Small intestine (tissue), 7 donors: ENCODE data around the gene OGFR. TPM values are rescaled to one million over a fixed set of nuclear protein-coding genes. Genes with fewer than 3 reads are reported as not detected.

Source experiments
- DNase-seq, 2 donors: peaks; one replicate each; pipeline versions ENCODE4 v3.0.0 to v3.0.0-alpha.2; 2013
- FAIRE-seq: peaks from 2 replicates; lab custom pipeline; 2012; peaks lifted over from hg19 to GRCh38; lab: Jason Lieb, UNC
- H3K27ac ChIP-seq, 3 donors: one replicate each; pipeline ENCODE4 v1.5.1; 2013; ENCODE audit warnings: low read length in 2 of 3, mild to moderate bottlenecking in 2 of 3, control low read depth in 1 of 3, inconsistent platforms in 1 of 3, low read depth in 1 of 3, moderate library complexity in 1 of 3
- H3K27me3 ChIP-seq, 3 donors: one replicate each; pipeline ENCODE4 v1.6.1; 2013; ENCODE audit warnings: low read length in 3 of 3, inconsistent platforms in 1 of 3; ENCODE audit not compliant: control insufficient read depth in 3 of 3, insufficient read depth in 3 of 3
- H3K36me3 ChIP-seq, 3 donors: one replicate each; pipeline ENCODE4 v1.6.1; 2013; ENCODE audit warnings: low read length in 3 of 3, inconsistent platforms in 1 of 3, low read depth in 1 of 3, mild to moderate bottlenecking in 1 of 3, moderate library complexity in 1 of 3; ENCODE audit not compliant: control insufficient read depth in 3 of 3, insufficient read depth in 2 of 3
- H3K4me1 ChIP-seq, 3 donors: one replicate each; pipeline ENCODE4 v1.6.1; 2013; ENCODE audit warnings: low read length in 2 of 3, inconsistent platforms in 1 of 3, low read depth in 1 of 3, mild to moderate bottlenecking in 1 of 3, moderate library complexity in 1 of 3; ENCODE audit not compliant: control insufficient read depth in 3 of 3, insufficient read depth in 2 of 3
- H3K4me3 ChIP-seq, 3 donors: one replicate each; pipeline ENCODE4 v1.5.1; 2013; ENCODE audit warnings: low read length in 3 of 3, control low read depth in 1 of 3, inconsistent platforms in 1 of 3, low read depth in 1 of 3, mild to moderate bottlenecking in 1 of 3, moderate library complexity in 1 of 3
- H3K9me3 ChIP-seq, 2 donors: one replicate each; pipeline ENCODE4 v1.6.1; 2013; ENCODE audit warnings: low read depth in 1 of 2, low read length in 1 of 2; ENCODE audit not compliant: control insufficient read depth in 2 of 2, insufficient read depth in 1 of 2
- WGBS, 3 donors: extraction: QIAGEN DNeasy Blood & Tissue Kit; methylation state at CpG; one replicate each; pipeline ENCODE4 v1.1.7; 2013; 5-methylcytosine and 5-hydroxymethylcytosine counted together
- polyA plus RNA-seq, 4 donors: library from polyadenylated mRNA; stranded (reverse) in 3 of 4; unstranded in 1 of 4; fragments of 200-250 nt in 3 of 4; fragments of 120-200 nt in 1 of 4; gene quantifications; one replicate each; pipeline versions ENCODE4 v1.2.1 to v1.2.3, GENCODE V29; 2013
- donor health status: healthy with polysubstance abuse.
- donor health status: control.
- donor health status: control.
- donor health status: Bipolar disorder and iron deficiency.
- donor health status: healthy.

The OGFR gene
- polyA plus RNA-seq, 4 donors, result 46.6 to 88.3 (median 66.3) TPM

- no peaks in the 10 kb centered on the region for H3K36me3 ChIP-seq
- DNase-seq, result no peak
- no peak overlapping the region for H3K4me3 ChIP-seq
- peaks cover 0 to 7% (median 3%) of the 10 kb centered on the region in 3 donors for H3K4me1 ChIP-seq
- no peaks in the 10 kb centered on the region for H3K9me3 ChIP-seq
- H3K27me3 ChIP-seq, result no peaks in the 10 kb centered on the region
- no peak for FAIRE-seq
- 82 to 86% (median 82%) methylated on average over 24 to 25 of the region's 25 CpGs for WGBS, 3 donors
- H3K27ac ChIP-seq, result no peak overlapping the region
Observed at GRCh38 chr20:62771396-62772102, 33.1 kb upstream of the OGFR start.

- peaks cover 0 to 7% (median 3%) of the 10 kb centered on the region in 3 donors for H3K4me1 ChIP-seq
- H3K9me3 ChIP-seq, result no peaks in the 10 kb centered on the region
- H3K27ac ChIP-seq, result no peak overlapping the region
- FAIRE-seq (no peak), DNase-seq (no peak)
- H3K27me3 ChIP-seq, result no peaks in the 10 kb centered on the region
- WGBS, 3 donors, result 88 to 93% (median 90%) methylated on average over 22 to 23 of the region's 23 CpGs
- no peak overlapping the region for H3K4me3 ChIP-seq
- no peaks in the 10 kb centered on the region for H3K36me3 ChIP-seq
Observed at GRCh38 chr20:62772103-62772611, 32.5 kb upstream of the OGFR start.

GRCh38 chr20:62772619-62772989, 32.0 kb upstream of the OGFR start:
- FAIRE-seq (no peak), DNase-seq (no peak)
- Histone ChIP-seq H3K4me3 (no peak overlapping the region), H3K27ac (no peak overlapping the region), H3K36me3 (no peaks in the 10 kb centered on the region), H3K4me1 (peaks cover 0 to 7% (median 3%) of the 10 kb centered on the region in 3 donors), H3K27me3 (no peaks in the 10 kb centered on the region), H3K9me3 (no peaks in the 10 kb centered on the region)
- 71 to 76% (median 75%) methylated on average over 11 of the region's 11 CpGs for WGBS, 3 donors

- no peak for FAIRE-seq
- 21 to 52% (median 36%) methylated on average over 19 of the region's 19 CpGs for WGBS, 3 donors
- H3K27me3 ChIP-seq, result no peaks in the 10 kb centered on the region
- H3K36me3 ChIP-seq, result no peaks in the 10 kb centered on the region
- H3K27ac ChIP-seq, result no peak overlapping the region
- no peaks in the 10 kb centered on the region for H3K9me3 ChIP-seq
- no peak for DNase-seq
- peaks cover 0 to 7% (median 3%) of the 10 kb centered on the region in 3 donors for H3K4me1 ChIP-seq
- H3K4me3 ChIP-seq, result no peak overlapping the region
Observed at GRCh38 chr20:62772990-62773844, 31.4 kb upstream of the OGFR start.

GRCh38 chr20:62773845-62774714, 30.6 kb upstream of the OGFR start:
- H3K36me3 ChIP-seq, result no peaks in the 10 kb centered on the region
- FAIRE-seq, result no peak
- peaks cover 0 to 3% (median under 1%) of the 10 kb centered on the region in 3 donors for H3K4me1 ChIP-seq
- no peak overlapping the region for H3K4me3 ChIP-seq
- no peak for DNase-seq
- no peak overlapping the region for H3K27ac ChIP-seq
- no peaks in the 10 kb centered on the region for H3K27me3 ChIP-seq
- H3K9me3 ChIP-seq, result no peaks in the 10 kb centered on the region
- WGBS, 3 donors, result 72 to 83% (median 78%) methylated on average over 29 of the region's 29 CpGs

- H3K9me3 ChIP-seq, result no peaks in the 10 kb centered on the region
- FAIRE-seq (no peak), DNase-seq (no peak)
- H3K36me3 ChIP-seq, result no peaks in the 10 kb centered on the region
- H3K27ac ChIP-seq, result no peak overlapping the region
- peaks cover 0 to 3% (median 0%) of the 10 kb centered on the region in 3 donors for H3K4me1 ChIP-seq
- WGBS, 3 donors, result 66 to 95% (median 79%) methylated on average over 6 to 8 of the region's 8 CpGs
- no peaks in the 10 kb centered on the region for H3K27me3 ChIP-seq
- H3K4me3 ChIP-seq, result no peak overlapping the region
Observed at GRCh38 chr20:62774762-62775161, 29.9 kb upstream of the OGFR start.

GRCh38 chr20:62775206-62775605, 29.4 kb upstream of the OGFR start:
- H3K9me3 ChIP-seq, result no peaks in the 10 kb centered on the region
- H3K4me3 ChIP-seq, result no peak overlapping the region
- DNase-seq (no peak), FAIRE-seq (no peak)
- WGBS, 3 donors, result 89 to 96% (median 91%) methylated on average over 9 of the region's 9 CpGs
- no peak overlapping the region for H3K27ac ChIP-seq
- H3K36me3 ChIP-seq, result no peaks in the 10 kb centered on the region
- no peaks in the 10 kb centered on the region for H3K27me3 ChIP-seq
- H3K4me1 ChIP-seq, result peaks cover 0 to 3% (median 0%) of the 10 kb centered on the region in 3 donors
